Measurements from ENCODE around the gene HSD17B8.

GRCh38 chr6:33216117-33216649 lies 11.7 kb downstream of the HSD17B8 start:
- no peak for TF ChIP-seq CEBPB (IDR thresholded peaks at IDR 0.05)
- no peak for TF ChIP-seq EP300 (IDR thresholded peaks at IDR 0.05; ENCODE audit: borderline replicate concordance)
